ENCODE results near the gene UNC5A. TPM values are rescaled to one million over a fixed set of nuclear protein-coding genes. Genes with fewer than 3 reads are reported as not detected.
A peak's percentile ranks its signal among the peaks of the same experiment; 100 is the strongest.

Gene UNC5A
- total RNA-seq, 1 experiment from 2014 or later: 20.2 TPM

- no peaks in the 10 kb centered on the region for H3K27me3 Mint-ChIP-seq (ENCODE audit: unreplicated experiment)
- peak overlapping the region; percentile 97 for H3K27ac Mint-ChIP-seq (ENCODE audit: unreplicated experiment)
- CTCF ChIA-PET: interaction anchor here (0.6 to 4.2 kb wide), 8 partner anchors 11 to 263 kb away, joined by 3 to 40 read pairs (median 3); partner anchors contain the start of gene UNC5A
These were observed 12.6 kb downstream of the UNC5A start for GRCh38 chr5:176822793-176823481.

GRCh38 chr5:176823869-176824412, 13.6 kb downstream of the UNC5A start:
- CTCF ChIA-PET: interaction anchor here (0.6 to 4.2 kb wide), 6 partner anchors 9 to 164 kb away, joined by 3 to 40 read pairs (median 4); no protein-coding TSS in a partner anchor
- Mint-ChIP-seq H3K4me3 (ENCODE audit: low read depth, unreplicated experiment) (peak overlapping the region; percentile 86), H3K27ac (ENCODE audit: unreplicated experiment) (peak overlapping the region; percentile 97), H3K9me3 (ENCODE audit: low read depth, unreplicated experiment) (no peaks in the 10 kb centered on the region), H3K27me3 (ENCODE audit: unreplicated experiment) (no peaks in the 10 kb centered on the region), H3K36me3 (ENCODE audit: insufficient read depth, unreplicated experiment) (peaks cover 44% of the 10 kb centered on the region), H3K4me1 (ENCODE audit: low read depth, unreplicated experiment) (peaks cover 70% of the 10 kb centered on the region)
- TSS peak; percentile 84 for BruUV-seq (replicated peaks)
- intact Hi-C loops (cut with micrococcal nuclease; ENCODE audit: unreplicated experiment): loop anchor here (5.0 kb wide), 1 partner anchor 78 kb away; no protein-coding TSS in a partner anchor
- DNase-seq: peak; percentile 90
- TF ChIP-seq CTCF (IDR thresholded peaks at IDR 0.05; ENCODE audit: unreplicated experiment): no peak

More at GRCh38 chr5:176822793-176823481, 12.6 kb downstream of the UNC5A start:
- Mint-ChIP-seq H3K9me3 (ENCODE audit: low read depth, unreplicated experiment) (no peaks in the 10 kb centered on the region), H3K36me3 (ENCODE audit: insufficient read depth, unreplicated experiment) (peaks cover 54% of the 10 kb centered on the region), H3K4me1 (ENCODE audit: low read depth, unreplicated experiment) (peaks cover 77% of the 10 kb centered on the region), H3K4me3 (ENCODE audit: low read depth, unreplicated experiment) (peak overlapping the region; percentile 86)
- intact Hi-C loops (cut with micrococcal nuclease; ENCODE audit: unreplicated experiment): loop anchor here (5.0 kb wide), 1 partner anchor 79 kb away; no protein-coding TSS in a partner anchor
- no peak for TF ChIP-seq CTCF (IDR thresholded peaks at IDR 0.05; ENCODE audit: unreplicated experiment)
- no TSS peak for BruUV-seq (replicated peaks)
- DNase-seq: peak; percentile 93

GRCh38 chr5:176824604-176825003, 14.2 kb downstream of the UNC5A start:
- Mint-ChIP-seq H3K27ac (ENCODE audit: unreplicated experiment) (peak overlapping the region; percentile 97), H3K4me1 (ENCODE audit: low read depth, unreplicated experiment) (peaks cover 63% of the 10 kb centered on the region), H3K27me3 (ENCODE audit: unreplicated experiment) (no peaks in the 10 kb centered on the region), H3K9me3 (ENCODE audit: low read depth, unreplicated experiment) (no peaks in the 10 kb centered on the region), H3K36me3 (ENCODE audit: insufficient read depth, unreplicated experiment) (peaks cover 37% of the 10 kb centered on the region), H3K4me3 (ENCODE audit: low read depth, unreplicated experiment) (peak overlapping the region; percentile 86)
- DNase-seq: no peak
- no TSS peak for BruUV-seq (replicated peaks)
- CTCF ChIA-PET: interaction anchor here (1.3 to 4.2 kb wide), 2 partner anchors 8 to 165 kb away, joined by 5 to 40 read pairs; no protein-coding TSS in a partner anchor
- no peak for TF ChIP-seq CTCF (IDR thresholded peaks at IDR 0.05; ENCODE audit: unreplicated experiment)
- intact Hi-C loops (cut with micrococcal nuclease; ENCODE audit: unreplicated experiment): loop anchor here (5.0 kb wide), 1 partner anchor 78 kb away; no protein-coding TSS in a partner anchor

- no peaks in the 10 kb centered on the region for H3K27me3 Mint-ChIP-seq (ENCODE audit: unreplicated experiment)
- H3K4me1 Mint-ChIP-seq (ENCODE audit: low read depth, unreplicated experiment): peaks cover 60% of the 10 kb centered on the region
These were observed 14.9 kb downstream of the UNC5A start for GRCh38 chr5:176825234-176825633.

More at GRCh38 chr5:176825234-176825633, 14.9 kb downstream of the UNC5A start:
- H3K36me3 Mint-ChIP-seq (ENCODE audit: insufficient read depth, unreplicated experiment): peaks cover 38% of the 10 kb centered on the region
- TF ChIP-seq CTCF (IDR thresholded peaks at IDR 0.05; ENCODE audit: unreplicated experiment): no peak
- intact Hi-C loops (cut with micrococcal nuclease; ENCODE audit: unreplicated experiment): no loop called here
- H3K27ac Mint-ChIP-seq (ENCODE audit: unreplicated experiment): no peak overlapping the region
- no peaks in the 10 kb centered on the region for H3K9me3 Mint-ChIP-seq (ENCODE audit: low read depth, unreplicated experiment)
- no peak overlapping the region for H3K4me3 Mint-ChIP-seq (ENCODE audit: low read depth, unreplicated experiment)
- no peak for DNase-seq
- CTCF ChIA-PET: interaction anchor here (1.0 kb wide), 1 partner anchor 165 kb away, joined by 4 read pairs; no protein-coding TSS in a partner anchor
- BruUV-seq (replicated peaks): no TSS peak

Measured in Calu3 (cell line).